ENCODE measurements around the gene HOOK2.

HOOK2 gene

DNA sequence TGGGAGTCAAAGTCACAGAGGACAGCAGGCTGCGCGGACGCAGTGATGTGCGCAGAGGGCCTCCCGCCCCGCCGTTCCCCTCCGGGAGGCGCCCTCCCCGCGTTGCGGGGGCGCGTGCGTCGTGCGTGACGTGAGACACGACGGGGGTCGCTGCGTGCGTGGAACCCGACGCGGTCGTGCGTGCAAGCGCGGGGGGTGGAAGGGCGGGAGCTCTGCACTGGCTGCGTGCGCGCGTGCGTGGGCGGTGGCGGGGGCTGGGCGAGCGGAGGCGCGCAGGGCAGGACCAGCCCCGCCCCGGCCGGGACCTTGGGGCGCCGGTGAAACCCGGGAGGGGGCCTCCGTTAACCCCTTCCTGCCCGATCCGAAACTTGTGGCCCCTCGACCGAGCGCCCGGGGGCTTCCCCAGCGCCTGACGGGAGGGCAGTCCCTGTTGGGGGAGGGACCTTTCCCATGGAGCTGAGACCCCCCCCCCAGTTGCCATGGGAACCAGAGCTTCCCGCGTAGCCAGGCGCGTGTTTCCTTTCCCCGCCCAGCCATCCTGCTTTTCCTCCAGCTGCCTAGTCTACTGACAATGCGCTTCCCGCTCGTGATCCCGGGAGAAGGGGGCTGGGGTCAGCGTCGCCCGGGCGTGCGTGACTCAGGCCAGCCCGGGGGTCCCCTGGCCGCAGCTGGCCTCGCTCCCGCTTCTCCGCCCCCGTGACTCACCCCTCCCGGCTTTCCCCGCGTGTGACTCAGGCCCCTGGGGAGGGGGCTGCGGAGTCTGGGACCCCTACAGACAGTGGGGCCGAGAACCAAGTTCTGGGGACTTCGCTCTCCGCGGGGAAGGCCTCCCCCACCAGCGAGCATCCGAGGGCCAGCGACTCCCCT lies 7.3 kb upstream of the HOOK2 start:
- no peak for DNase-seq (ENCODE audit: low read depth)

GRCh38 chr19:12782174-12782423 lies 6.7 kb upstream of the HOOK2 start:
- no peak for DNase-seq (ENCODE audit: low read depth)

- no peak for DNase-seq (ENCODE audit: low read depth)
These were observed 4.0 kb upstream of the HOOK2 start for GRCh38 chr19:12779162-12779993.

DNA sequence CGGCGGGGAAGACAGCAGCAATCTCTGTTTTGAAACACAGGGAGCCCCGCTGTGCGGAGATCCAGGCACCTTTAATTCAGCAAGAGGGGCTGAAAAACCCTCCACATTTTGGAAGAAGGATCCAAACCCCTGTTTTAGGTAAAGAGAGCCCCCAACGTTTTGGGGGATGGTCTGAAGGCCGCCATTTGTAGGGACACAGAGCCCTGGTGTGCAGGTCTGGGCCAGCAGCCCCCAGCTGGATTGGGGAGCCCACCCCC lies 3.5 kb upstream of the HOOK2 start:
- DNase-seq (ENCODE audit: low read depth) = no peak

- DNase-seq (ENCODE audit: low read depth) = no peak
These were observed 2.9 kb upstream of the HOOK2 start for GRCh38 chr19:12778017-12778904.

- no peak for DNase-seq (ENCODE audit: low read depth)
These were observed 2.1 kb upstream of the HOOK2 start for GRCh38 chr19:12777217-12778016.

GRCh38 chr19:12773571-12773970 lies 1.8 kb downstream of the HOOK2 start:
- DNase-seq (ENCODE audit: low read depth) = no peak

- no peak for DNase-seq (ENCODE audit: low read depth)
These were observed 3.0 kb downstream of the HOOK2 start for GRCh38 chr19:12772323-12772722.

DNA sequence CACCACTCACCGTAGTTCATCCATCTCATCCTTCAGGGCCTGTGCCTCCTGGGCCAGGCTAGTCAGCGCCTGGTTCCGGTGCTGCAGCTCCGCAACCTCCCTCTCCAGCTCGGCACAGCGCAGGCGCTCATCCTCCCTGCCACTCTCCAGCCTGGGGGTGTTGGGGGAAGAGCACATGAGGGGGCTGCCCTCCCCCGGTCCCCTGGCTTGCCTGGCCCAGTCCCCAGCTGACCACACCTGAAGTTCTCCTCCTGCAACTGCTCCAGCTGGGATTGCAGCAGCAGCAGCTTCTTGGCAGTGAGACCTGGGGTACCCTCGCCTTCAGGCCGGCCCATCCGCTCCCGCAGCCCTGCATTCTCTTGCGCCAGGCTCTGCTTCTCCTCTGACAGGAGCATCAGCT lies 4.4 kb downstream of the HOOK2 start:
- DNase-seq (ENCODE audit: low read depth) = no peak

GRCh38 chr19:12769689-12770088 lies 5.7 kb downstream of the HOOK2 start:
- no peak for DNase-seq (ENCODE audit: low read depth)

DNA sequence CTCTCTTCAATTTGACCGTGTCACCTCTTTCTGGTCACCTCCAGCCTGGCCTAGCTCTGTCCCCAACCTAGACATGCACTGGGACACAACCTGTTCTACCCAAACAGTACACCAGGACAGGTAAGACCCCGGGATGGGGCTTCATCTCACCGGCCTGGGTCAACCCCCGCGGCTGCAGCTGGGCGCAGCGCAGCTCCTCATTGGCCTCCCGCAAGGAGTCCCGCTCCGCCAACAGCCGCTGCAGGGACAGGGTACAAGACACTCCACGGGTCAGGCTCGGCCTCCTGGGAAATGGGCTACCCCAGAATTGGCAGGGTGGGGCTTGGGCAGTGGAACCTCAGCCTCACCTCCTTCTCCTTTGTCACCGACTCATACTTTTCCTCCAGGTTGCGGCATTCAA lies 7.7 kb downstream of the HOOK2 start:
- DNase-seq (ENCODE audit: low read depth) = no peak

- no peak for DNase-seq (ENCODE audit: low read depth)
These were observed 8.2 kb downstream of the HOOK2 start for GRCh38 chr19:12767150-12767549.

GRCh38 chr19:12766051-12766521 lies 9.3 kb downstream of the HOOK2 start:
- DNase-seq (ENCODE audit: low read depth) = no peak

DNA sequence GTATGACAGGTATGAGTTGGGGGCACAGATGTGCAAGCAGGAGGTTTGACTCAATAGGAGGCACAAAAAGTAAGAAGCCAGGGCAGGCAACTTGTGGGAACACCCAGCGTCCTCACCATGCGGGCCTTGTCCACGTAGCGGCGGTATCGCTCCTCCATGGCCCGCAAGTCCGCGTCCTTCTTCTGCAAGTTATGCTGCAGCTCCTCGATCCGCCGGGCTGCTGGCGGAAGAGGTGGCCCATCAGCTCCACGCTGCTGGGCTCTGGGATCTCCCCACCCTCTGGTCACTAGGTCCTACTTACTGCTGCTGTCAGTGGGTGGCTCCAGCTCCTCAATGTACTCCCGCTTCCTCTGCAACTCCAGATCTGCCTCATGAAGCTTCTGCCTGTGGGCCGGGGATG lies 10.7 kb downstream of the HOOK2 start:
- no peak for DNase-seq (ENCODE audit: low read depth)

GRCh38 chr19:12763100-12763499 lies 12.3 kb downstream of the HOOK2 start:
- no peak for DNase-seq (ENCODE audit: low read depth)

DNA sequence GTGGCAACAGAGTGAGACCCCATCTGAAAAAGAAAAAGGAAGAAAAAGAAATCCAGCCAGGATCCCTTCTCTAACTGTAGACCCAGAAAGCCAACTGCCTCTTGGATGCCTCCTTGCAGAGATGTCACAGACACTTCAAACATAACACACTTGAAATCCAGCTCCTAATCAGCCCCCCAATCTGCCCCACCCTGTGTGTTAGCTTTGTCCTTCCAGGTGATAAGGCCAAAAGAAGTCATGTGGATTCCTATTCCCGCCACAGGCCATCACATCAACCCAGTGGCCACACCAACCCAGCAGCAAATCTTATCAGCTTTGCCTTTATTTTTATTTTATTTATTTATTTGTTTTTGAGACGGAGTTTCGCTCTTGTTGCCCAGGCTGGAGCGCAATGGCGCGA lies 15.7 kb downstream of the HOOK2 start:
- no peak for DNase-seq (ENCODE audit: low read depth)

DNA sequence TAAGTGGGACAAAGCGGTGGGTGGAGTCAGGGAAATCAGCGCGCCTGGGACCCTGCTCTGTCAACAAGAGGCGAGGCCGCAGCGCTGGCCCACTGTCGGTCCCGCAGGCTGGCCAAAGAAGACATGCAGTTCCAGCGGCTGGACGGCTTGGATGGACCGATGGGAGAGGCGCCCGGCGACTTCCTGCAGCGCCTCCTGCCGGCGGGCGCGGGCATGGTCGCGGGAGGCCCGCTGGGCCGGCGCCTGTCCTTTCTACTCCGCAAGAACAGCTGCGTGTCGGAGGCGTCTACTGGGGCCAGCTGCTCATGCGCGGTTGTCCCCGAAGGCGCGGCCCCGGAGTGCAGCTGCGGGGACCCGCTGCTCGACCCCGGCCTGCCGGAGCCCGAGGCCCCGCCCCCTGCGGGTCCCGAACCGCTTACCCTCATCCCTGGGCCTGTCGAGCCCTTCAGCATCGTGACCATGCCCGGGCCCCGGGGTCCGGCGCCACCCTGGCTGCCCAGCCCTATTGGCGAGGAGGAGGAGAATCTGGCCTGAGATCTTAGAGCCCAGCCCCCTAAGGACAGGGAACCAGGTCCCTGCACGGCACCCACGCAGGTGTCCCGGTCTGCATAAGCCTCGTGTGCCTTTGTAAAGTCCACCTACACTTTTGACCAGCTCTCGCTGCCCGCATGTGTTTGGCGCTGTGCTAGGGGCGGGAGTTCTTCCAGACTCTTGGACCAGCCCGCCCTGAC lies 17.6 kb downstream of the HOOK2 start:
- DNase-seq (ENCODE audit: low read depth) = no peak

GRCh38 chr19:12756150-12756883 lies 19.0 kb downstream of the HOOK2 start:
- DNase-seq (ENCODE audit: low read depth) = no peak

DNA sequence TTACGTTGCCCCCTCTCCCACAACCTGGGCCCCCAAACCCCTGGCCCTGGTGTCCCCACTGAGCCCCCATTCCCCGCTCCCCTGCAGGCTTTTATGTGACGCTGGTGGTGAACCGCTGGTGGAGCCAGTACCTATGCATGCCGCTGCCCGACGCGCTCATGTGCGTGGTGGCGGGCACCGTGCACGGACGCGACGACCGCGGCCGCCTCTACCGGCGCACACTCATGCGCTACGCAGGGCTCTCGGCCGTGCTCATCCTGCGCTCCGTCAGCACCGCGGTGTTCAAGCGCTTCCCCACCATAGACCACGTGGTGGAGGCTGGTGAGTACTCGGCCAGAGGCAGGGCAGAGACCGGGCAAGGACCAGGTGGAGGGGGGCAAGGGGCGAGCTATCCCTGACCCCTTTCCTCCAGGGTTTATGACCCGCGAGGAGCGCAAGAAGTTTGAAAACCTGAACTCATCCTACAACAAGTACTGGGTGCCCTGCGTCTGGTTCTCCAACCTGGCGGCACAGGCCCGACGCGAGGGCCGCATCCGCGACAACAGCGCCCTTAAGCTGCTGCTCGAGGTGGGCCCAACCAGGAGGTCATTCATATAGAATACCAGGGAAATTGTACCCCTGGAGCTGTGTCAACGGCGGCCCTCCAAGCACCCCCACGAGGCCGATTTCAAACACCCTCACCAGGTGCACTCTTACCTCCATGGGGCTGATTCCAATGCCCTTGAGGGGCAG lies 20.7 kb downstream of the HOOK2 start:
- no peak for DNase-seq (ENCODE audit: low read depth)

All from HS-5 (cell line).